HepG2 (cell line): ENCODE data around the gene PLRG1. TPM values are rescaled to one million over a fixed set of nuclear protein-coding genes. Genes with fewer than 3 reads are reported as not detected.

Experiments
- AGO2 ChIP-seq: fragments of 200-400 bp; formaldehyde crosslinking; optimal IDR thresholded peaks from 2 replicates; pipeline ENCODE3; 2017; ENCODE audit warnings: mild to moderate bottlenecking, low read depth, low read length, moderate library complexity
- ATF1 ChIP-seq: IDR thresholded peaks from 2 replicates; pipeline ENCODE4 v1.6.1; 2016; ENCODE audit warnings: mild to moderate bottlenecking, control low read depth
- DNMT3B ChIP-seq: conservative IDR thresholded peaks from 2 replicates; pipeline ENCODE4 v1.6.1; 2016; ENCODE audit warnings: missing biosample characterization, control low read depth
- FLYWCH1 ChIP-seq: sonication (generic); formaldehyde crosslinking; IDR thresholded peaks from 2 replicates; pipeline ENCODE4 v1.8.1; 2023; ENCODE audit warnings: mild to moderate bottlenecking, missing genetic modification reagents
- FOSL2 ChIP-seq: sonication (generic); formaldehyde crosslinking; IDR thresholded peaks from 2 replicates; pipeline ENCODE4 v1.4.0; 2020; ENCODE audit warnings: missing genetic modification reagents
- MATR3 ChIP-seq: sonication (generic); formaldehyde crosslinking; IDR thresholded peaks from 2 replicates; pipeline ENCODE4 v1.4.0; 2020; ENCODE audit warnings: missing genetic modification reagents
- NFE2L2 ChIP-seq: fragments of 150-350 bp; IDR thresholded peaks from 2 replicates; pipeline ENCODE4 v1.6.1; 2014; ENCODE audit warnings: low read length
- PAF1 ChIP-seq: IDR thresholded peaks from 2 replicates; pipeline ENCODE4 v1.6.1; 2016; ENCODE audit warnings: missing genetic modification reagents, missing compliant biosample characterization
- POLR2G ChIP-seq: fragments of 200-400 bp; formaldehyde crosslinking; IDR thresholded peaks from 2 replicates; pipeline ENCODE4 v1.6.1; 2018; ENCODE audit warnings: mild to moderate bottlenecking, low read depth, low read length, moderate library complexity
- PRDM10 ChIP-seq: sonication (generic); formaldehyde crosslinking; IDR thresholded peaks from 2 replicates; pipeline ENCODE4 v1.4.0; 2020; ENCODE audit warnings: low read depth, missing genetic modification reagents
- RFXAP ChIP-seq: sonication (generic); formaldehyde crosslinking; IDR thresholded peaks from 2 replicates; pipeline ENCODE4 v1.4.0; 2020; ENCODE audit warnings: missing genetic modification reagents, borderline replicate concordance
- ZBTB3 ChIP-seq: sonication (generic); formaldehyde crosslinking; IDR thresholded peaks from 2 replicates; pipeline ENCODE4 v1.4.0; 2020; ENCODE audit warnings: low read depth, mild to moderate bottlenecking, moderate library complexity, missing genetic modification reagents, borderline replicate concordance
- ZNF207 ChIP-seq: fragments of 450-650 bp; IDR thresholded peaks from 2 replicates; pipeline ENCODE4 v1.6.1; 2016; ENCODE audit warnings: antibody characterized with exemption, borderline replicate concordance
- ZNF34 ChIP-seq: sonication (generic); formaldehyde crosslinking; IDR thresholded peaks from 2 replicates; pipeline ENCODE4 v1.4.0; 2020; ENCODE audit warnings: mild to moderate bottlenecking, missing genetic modification reagents, borderline replicate concordance
- ZNF431 ChIP-seq: sonication (generic); formaldehyde crosslinking; IDR thresholded peaks from 2 replicates; pipeline ENCODE4 v1.9.0; 2022; ENCODE audit warnings: missing genetic modification reagents, low read depth, mild to moderate bottlenecking, borderline replicate concordance
- ZNF484 ChIP-seq: sonication (generic); formaldehyde crosslinking; IDR thresholded peaks from 2 replicates; pipeline ENCODE4 v1.5.1; 2020; ENCODE audit warnings: mild to moderate bottlenecking, low read depth, missing genetic modification reagents, borderline replicate concordance
- ZNF550 ChIP-seq: sonication (generic); formaldehyde crosslinking; IDR thresholded peaks from 2 replicates; pipeline ENCODE4 v1.4.0; 2020; ENCODE audit warnings: mild to moderate bottlenecking, missing genetic modification reagents, borderline replicate concordance
- ZSCAN21 ChIP-seq: sonication (generic); formaldehyde crosslinking; IDR thresholded peaks from 2 replicates; pipeline ENCODE4 v1.8.0; 2022; ENCODE audit warnings: mild to moderate bottlenecking, missing genetic modification reagents, moderate library complexity, borderline replicate concordance
- ZXDC ChIP-seq: sonication (generic); formaldehyde crosslinking; IDR thresholded peaks from 2 replicates; pipeline ENCODE4 v1.5.0; 2020; ENCODE audit warnings: mild to moderate bottlenecking, missing genetic modification reagents
- polyA plus RNA-seq, 8 experiments: library from polyadenylated mRNA; depleted of rRNA in 3 of 8; stranded (reverse) in 7 of 8; unstranded in 1 of 8; fragments of >200 nt; fragmentation: Illumina TruSeq in 4 of 8; extraction: Trizol in 4 of 8; gene quantifications; 2 replicates each; pipeline versions ENCODE4 v1.2.1 to v1.2.3, GENCODE V29; 2011 to 2016; ENCODE audit warnings: low read depth in 4 of 8, missing spikeins in 1 of 8, mixed read lengths in 1 of 8; ENCODE audit not compliant: insufficient read depth in 1 of 8
- total RNA-seq, 5 experiments: library from RNA; depleted of rRNA; stranded (reverse); fragments of >200 nt; fragmentation: Illumina TruSeq; extraction: Trizol; gene quantifications; 2 replicates each; pipeline ENCODE4 v1.2.3, GENCODE V29; 2016; ENCODE audit warnings: low read depth in 1 of 5
- TF ChIP-seq, protein P1 (sequence below): sonication (generic); formaldehyde crosslinking; IDR thresholded peaks from 2 replicates; pipeline ENCODE4 v1.5.0; 2020; ENCODE audit warnings: missing genetic modification reagents

Gene PLRG1
- total and polyA plus RNA-seq, 2 of the 13 experiments (the other 11 are each of a cell fraction or from before 2014, with no cell fraction given), result 77.3 to 110 TPM

DNA sequence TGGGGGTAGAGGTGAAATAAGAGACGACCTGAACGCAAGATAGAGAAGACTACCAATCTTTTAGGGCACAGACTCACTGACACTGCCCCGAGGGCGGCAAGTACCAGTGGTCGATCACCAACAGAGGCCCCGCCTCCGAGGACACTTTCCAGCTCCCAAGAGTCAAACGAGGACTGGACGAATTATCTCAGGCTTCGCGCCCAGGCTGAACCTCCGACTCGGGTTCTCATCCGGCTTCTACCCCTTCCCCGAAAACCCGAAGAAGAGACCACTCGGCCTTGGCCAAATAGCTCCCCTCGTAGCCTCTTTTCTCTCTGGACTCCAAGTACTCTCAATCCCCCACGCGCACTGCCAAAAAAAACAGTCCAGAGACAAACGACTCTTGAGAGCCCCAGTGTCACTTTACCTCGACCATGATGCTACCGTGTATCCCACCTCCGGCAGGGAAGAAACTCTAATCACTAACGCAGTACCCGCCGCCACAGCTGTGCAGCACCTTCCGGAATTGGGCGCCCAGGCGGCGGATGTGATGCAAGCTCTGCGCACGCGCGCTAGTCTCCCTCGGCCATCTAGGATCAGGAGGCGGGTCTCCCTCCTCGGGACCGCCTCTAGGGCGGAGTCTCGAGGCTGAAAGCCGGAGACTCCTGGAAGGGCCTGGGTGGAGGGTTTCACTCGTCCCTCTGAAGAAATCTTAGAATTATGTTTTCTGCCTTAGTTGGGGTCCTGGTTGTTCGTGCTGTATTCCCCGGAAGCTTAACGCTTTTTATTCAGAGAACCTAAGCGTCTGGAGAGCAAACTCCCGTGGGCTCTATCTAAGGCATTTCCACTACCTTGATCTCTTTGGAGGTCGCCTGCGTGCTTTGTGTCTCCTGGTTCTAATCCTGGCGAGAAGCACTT, at the start of gene PLRG1 (continued):
- TF ChIP-seq ZXDC (CRISPR knock-in tag) (no peak), ZNF484 (CRISPR knock-in tag) (no peak), RFXAP (CRISPR knock-in tag) (no peak), ZNF431 (no peak), ZNF550 (CRISPR knock-in tag) (0 out of 2 replicates have a peak, but pooled peaks have one; percentile 35), FLYWCH1 (no peak), ATF1 (CRISPR knock-in tag) (0 out of 2 replicates have a peak, but pooled peaks have one; percentile 33), NFE2L2 (no peak), PAF1 (no peak), DNMT3B (CRISPR knock-in tag) (peak; percentile 77; the same call in 1 of the 2 replicates), MATR3 (CRISPR knock-in tag) (no peak), AGO2 (no peak), ZSCAN21 (CRISPR knock-in tag) (peak; percentile 12; the same call in 1 of the 2 replicates), POLR2G (peak; percentile 88; the same call in 1 of the 2 replicates), ZNF34 (no peak), ZBTB3 (CRISPR knock-in tag) (no peak), PRDM10 (CRISPR knock-in tag) (no peak), FOSL2 (0 out of 2 replicates have a peak, but pooled peaks have one; percentile 10), ZNF207 (no peak)
- TF ChIP-seq, protein P1, sequence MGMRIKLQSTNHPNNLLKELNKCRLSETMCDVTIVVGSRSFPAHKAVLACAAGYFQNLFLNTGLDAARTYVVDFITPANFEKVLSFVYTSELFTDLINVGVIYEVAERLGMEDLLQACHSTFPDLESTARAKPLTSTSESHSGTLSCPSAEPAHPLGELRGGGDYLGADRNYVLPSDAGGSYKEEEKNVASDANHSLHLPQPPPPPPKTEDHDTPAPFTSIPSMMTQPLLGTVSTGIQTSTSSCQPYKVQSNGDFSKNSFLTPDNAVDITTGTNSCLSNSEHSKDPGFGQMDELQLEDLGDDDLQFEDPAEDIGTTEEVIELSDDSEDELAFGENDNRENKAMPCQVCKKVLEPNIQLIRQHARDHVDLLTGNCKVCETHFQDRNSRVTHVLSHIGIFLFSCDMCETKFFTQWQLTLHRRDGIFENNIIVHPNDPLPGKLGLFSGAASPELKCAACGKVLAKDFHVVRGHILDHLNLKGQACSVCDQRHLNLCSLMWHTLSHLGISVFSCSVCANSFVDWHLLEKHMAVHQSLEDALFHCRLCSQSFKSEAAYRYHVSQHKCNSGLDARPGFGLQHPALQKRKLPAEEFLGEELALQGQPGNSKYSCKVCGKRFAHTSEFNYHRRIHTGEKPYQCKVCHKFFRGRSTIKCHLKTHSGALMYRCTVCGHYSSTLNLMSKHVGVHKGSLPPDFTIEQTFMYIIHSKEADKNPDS (CRISPR knock-in tag), result no peak
